Naive thymus-derived CD8-positive, alpha-beta T cell (primary cell): ENCODE data around the gene KDELR1. TPM values are rescaled to one million over a fixed set of nuclear protein-coding genes. Genes with fewer than 3 reads are reported as not detected.
"Not testable (repeated sequence)": the region's sequence is repeated elsewhere in the genome, so short reads cannot be mapped to it uniquely, and the experiment has no call there.

Experiments
- ATAC-seq, 2 donors: fragments of 150-1000 bp; cut with Tn5 transposase in 1 of 2; sonication (Bioruptor Pico), chemical (Tn5 transposase) in 1 of 2; 1 replicate in 1 of 2; 2 replicates in 1 of 2; pipeline ENCODE4 v1.10.0; 2021; ENCODE audit warnings: mild to moderate bottlenecking in 2 of 2, moderate library complexity in 2 of 2
- POLR2A ChIA-PET: fragments of 350-600 bp; sonication (Branson Sonifier 250); formaldehyde crosslinking; loops from one replicate; lab custom pipeline; 2021; ENCODE audit warnings: antibody characterized with exemption; lab: Charles Lee
- DNase-seq, 10 donors: peaks; one replicate each; pipeline versions ENCODE4 v3.0.0 to v3.0.0-alpha.2; 2020 to 2022
- H3K27ac Mint-ChIP-seq, 10 donors: one replicate each; pipeline ENCODE4 v1.8.0; 2020 to 2022; ENCODE audit warnings: mild to moderate bottlenecking in 10 of 10, mixed read lengths in 10 of 10, moderate library complexity in 4 of 10, inconsistent platforms in 1 of 10
- H3K27me3 Mint-ChIP-seq, 5 donors: one replicate each; pipeline ENCODE4 v1.8.0; 2021 to 2022; ENCODE audit warnings: mixed read lengths in 5 of 5
- H3K36me3 Mint-ChIP-seq, 3 donors: one replicate each; pipeline ENCODE4 v1.8.0; 2020 to 2022; ENCODE audit warnings: mixed read lengths in 3 of 3, mild to moderate bottlenecking in 2 of 3, inconsistent platforms in 1 of 3
- H3K4me1 Mint-ChIP-seq, 4 donors: one replicate each; pipeline ENCODE4 v1.8.0; 2021 to 2022; ENCODE audit warnings: mixed read lengths in 4 of 4
- H3K4me3 Mint-ChIP-seq, 10 donors: one replicate each; pipeline ENCODE4 v1.8.0; 2020 to 2022; ENCODE audit warnings: mild to moderate bottlenecking in 10 of 10, mixed read lengths in 10 of 10, moderate library complexity in 6 of 10, inconsistent platforms in 1 of 10
- H3K9me3 Mint-ChIP-seq, 9 donors: one replicate each; pipeline ENCODE4 v1.8.0; 2020 to 2022; ENCODE audit warnings: mixed read lengths in 9 of 9, mild to moderate bottlenecking in 3 of 9, inconsistent platforms in 1 of 9, moderate library complexity in 1 of 9
- polyA plus RNA-seq, 3 donors: library from polyadenylated mRNA; unstranded; fragments of 300-500 nt; fragmentation: Illumina TruSeq; gene quantifications; one replicate each; pipeline ENCODE4 v1.2.3, GENCODE V29; 2021
- total RNA-seq, 8 experiments: library from RNA in 2 of 8; stranded (reverse) in 2 of 8; gene quantifications; one replicate each; pipeline ENCODE4 v1.2.3 and lab custom pipeline; 2021 to 2026

Gene KDELR1
- total and polyA plus RNA-seq, 5 experiments from 2014 or later = 21.3 to 49.6 (median 24.8) TPM

DNA sequence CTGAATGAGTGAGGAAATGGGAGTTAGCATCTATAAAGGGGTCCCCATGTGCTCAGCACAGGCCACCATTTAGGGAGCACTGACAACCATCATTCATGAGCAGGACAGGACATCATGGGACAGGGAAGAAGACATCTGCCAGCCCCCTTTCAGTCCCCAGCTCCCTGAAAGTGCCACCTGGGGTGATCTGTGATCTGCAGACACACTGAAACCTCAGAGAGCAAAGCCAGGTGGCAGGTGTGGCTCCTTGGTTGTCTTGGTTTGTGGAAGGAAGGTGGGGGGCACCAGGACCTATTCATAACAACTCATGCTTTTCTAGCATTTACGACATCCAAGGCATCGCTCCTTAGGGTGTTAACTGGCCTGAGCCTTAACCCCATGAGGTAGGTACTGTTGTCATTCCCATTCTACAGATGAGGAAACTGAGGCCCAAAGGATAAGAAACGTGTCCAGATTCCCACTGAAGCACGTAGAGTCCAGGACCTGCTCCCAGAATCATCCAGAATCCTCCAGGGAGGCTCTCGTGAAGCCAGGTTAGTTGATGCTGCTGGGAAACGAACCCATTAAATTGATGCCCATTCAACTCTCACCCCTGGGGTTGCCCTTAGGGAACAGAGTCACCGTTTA is 5.8 kb downstream of the KDELR1 start:
- Mint-ChIP-seq H3K4me3 (no peak overlapping the region), H3K9me3 (no peaks in the 10 kb centered on the region), H3K27me3 (no peaks in the 10 kb centered on the region), H3K4me1 (peaks cover 7 to 13% (median 10%) of the 10 kb centered on the region in 4 donors), H3K36me3 (peaks cover 0 to 75% (median 2%) of the 10 kb centered on the region in 3 donors), H3K27ac (peak overlapping the region in 1 of 10 donors; percentile 28)
- POLR2A ChIA-PET = interaction anchor here (0.6 kb wide), 1 partner anchor 14 kb away, joined by 3 read pairs; no protein-coding TSS in a partner anchor
- ATAC-seq (no peak), DNase-seq (no peak)

DNA sequence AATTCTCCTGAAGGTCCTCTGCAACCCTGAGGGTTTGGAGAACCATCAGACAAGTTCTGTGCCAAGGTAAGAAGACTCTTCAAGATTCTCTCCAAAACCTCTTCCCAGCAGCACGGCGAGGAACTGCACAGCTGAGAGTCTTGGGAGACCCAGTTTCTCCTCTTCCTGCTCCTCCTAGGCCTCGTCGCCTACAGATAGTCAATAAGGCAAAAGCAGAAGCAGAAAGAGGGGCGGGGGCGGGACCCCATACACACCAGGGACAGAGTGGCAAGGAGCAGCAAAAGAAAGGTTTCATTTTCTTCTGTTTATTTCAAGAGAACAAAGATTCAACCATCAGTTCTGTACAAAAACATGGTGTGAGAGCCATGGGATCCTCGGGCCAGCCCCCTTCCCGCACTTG is 9.1 kb downstream of the KDELR1 start:
- Mint-ChIP-seq H3K9me3 (no peaks in the 10 kb centered on the region), H3K27ac (peak overlapping the region in 2 of 10 donors; percentile 16 to 77), H3K4me3 (no peak overlapping the region), H3K36me3 (peaks cover 0 to 60% (median 2%) of the 10 kb centered on the region in 3 donors), H3K27me3 (no peaks in the 10 kb centered on the region), H3K4me1 (peaks cover 0 to 4% (median 1%) of the 10 kb centered on the region in 4 donors)
- POLR2A ChIA-PET = no interaction called here
- ATAC-seq (no peak), DNase-seq (no peak)

GRCh38 chr19:48381178-48381950 is 10.0 kb downstream of the KDELR1 start:
- POLR2A ChIA-PET = interaction anchor here (1.8 kb wide), 1 partner anchor 10 kb away, joined by 6 read pairs; the partner anchor contains the start of gene KDELR1
- no peak overlapping the region for H3K4me3 Mint-ChIP-seq
- peaks cover 0 to 52% (median 2%) of the 10 kb centered on the region in 3 donors for H3K36me3 Mint-ChIP-seq
- H3K9me3 Mint-ChIP-seq = no peaks in the 10 kb centered on the region
- peak overlapping the region in 2 of 10 donors; percentile 71 to 73 for H3K27ac Mint-ChIP-seq
- no peaks in the 10 kb centered on the region for H3K27me3 Mint-ChIP-seq
- DNase-seq = no peak
- ATAC-seq = no peak
- H3K4me1 Mint-ChIP-seq = peaks cover 0 to 3% (median 1%) of the 10 kb centered on the region in 4 donors

- H3K4me1 Mint-ChIP-seq = peaks cover 0 to 3% (median 0%) of the 10 kb centered on the region in 4 donors
- peak overlapping the region in 2 of 10 donors; percentile 48 to 55 for H3K27ac Mint-ChIP-seq
- POLR2A ChIA-PET = no interaction called here
- H3K36me3 Mint-ChIP-seq = peaks cover 0 to 29% (median 0%) of the 10 kb centered on the region in 3 donors
- H3K9me3 Mint-ChIP-seq = no peaks in the 10 kb centered on the region
- H3K27me3 Mint-ChIP-seq = no peaks in the 10 kb centered on the region
- ATAC-seq (no peak), DNase-seq (no peak)
- H3K4me3 Mint-ChIP-seq = no peak overlapping the region
Observed at GRCh38 chr19:48379058-48379457, 12.3 kb downstream of the KDELR1 start.

GRCh38 chr19:48378194-48378570 is 13.2 kb downstream of the KDELR1 start:
- peaks cover 0 to 21% (median 0%) of the 10 kb centered on the region in 3 donors for H3K36me3 Mint-ChIP-seq
- POLR2A ChIA-PET = no interaction called here
- no peak overlapping the region for H3K4me3 Mint-ChIP-seq
- no peaks in the 10 kb centered on the region for H3K27me3 Mint-ChIP-seq
- DNase-seq (no peak), ATAC-seq (no peak)
- H3K9me3 Mint-ChIP-seq = no peaks in the 10 kb centered on the region
- H3K4me1 Mint-ChIP-seq = peaks cover 0 to 3% (median 0%) of the 10 kb centered on the region in 4 donors
- H3K27ac Mint-ChIP-seq = no peak overlapping the region

DNA sequence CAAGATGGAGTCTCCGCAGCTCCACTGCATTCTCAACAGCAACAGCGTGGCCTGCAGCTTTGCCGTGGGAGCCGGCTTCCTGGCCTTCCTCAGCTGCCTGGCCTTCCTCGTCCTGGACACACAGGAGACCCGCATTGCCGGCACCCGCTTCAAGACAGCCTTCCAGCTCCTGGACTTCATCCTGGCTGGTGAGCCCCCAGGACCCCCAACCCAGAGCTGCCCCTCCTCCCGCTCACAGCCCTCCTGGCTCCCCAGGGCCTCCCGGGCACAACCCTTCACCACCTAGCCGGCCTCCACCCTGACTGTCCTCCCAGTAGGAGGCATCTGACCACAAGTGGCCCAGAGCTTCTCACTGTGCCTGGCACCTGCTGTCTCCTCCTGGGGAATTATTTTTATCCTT is 17.8 kb downstream of the KDELR1 start:
- POLR2A ChIA-PET = no interaction called here
- no peak for ATAC-seq
- H3K4me3 Mint-ChIP-seq = no peak overlapping the region
- peak overlapping the region in 1 of 10 donors; percentile 61 for H3K27ac Mint-ChIP-seq
- H3K27me3 Mint-ChIP-seq = no peaks in the 10 kb centered on the region
- H3K36me3 Mint-ChIP-seq = no peaks in the 10 kb centered on the region
- H3K9me3 Mint-ChIP-seq = no peaks in the 10 kb centered on the region
- peaks cover 0 to 3% (median 0%) of the 10 kb centered on the region in 4 donors for H3K4me1 Mint-ChIP-seq
- no peak for DNase-seq

GRCh38 chr19:48372904-48373303 is 18.4 kb downstream of the KDELR1 start:
- no peaks in the 10 kb centered on the region for H3K9me3 Mint-ChIP-seq
- POLR2A ChIA-PET = no interaction called here
- H3K4me3 Mint-ChIP-seq = no peak overlapping the region
- ATAC-seq = no peak
- H3K27ac Mint-ChIP-seq = no peak overlapping the region
- no peaks in the 10 kb centered on the region for H3K36me3 Mint-ChIP-seq
- H3K4me1 Mint-ChIP-seq = peaks cover 0 to 3% (median 0%) of the 10 kb centered on the region in 4 donors
- DNase-seq = no peak
- no peaks in the 10 kb centered on the region for H3K27me3 Mint-ChIP-seq

DNA sequence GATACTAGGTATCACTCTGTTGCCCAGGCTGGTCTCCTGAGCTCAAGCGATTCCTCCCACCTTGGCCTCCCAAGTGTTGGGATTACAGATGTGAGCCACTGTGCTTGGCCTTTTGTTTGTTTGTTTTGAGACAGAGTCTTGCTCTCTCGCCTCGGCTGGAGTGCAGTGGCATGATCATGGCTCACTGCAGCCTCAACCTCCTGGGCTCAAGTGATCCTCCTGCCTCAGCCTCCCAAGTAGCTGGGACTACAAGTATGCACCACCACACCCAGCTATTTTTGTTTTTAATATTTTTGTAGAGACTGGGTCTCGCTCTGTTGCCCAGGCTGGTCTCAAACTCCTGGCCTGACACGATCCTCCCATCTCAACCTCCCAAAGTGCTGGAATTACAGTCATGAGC is 19.6 kb downstream of the KDELR1 start:
- POLR2A ChIA-PET, H3K27me3 Mint-ChIP-seq, H3K36me3 Mint-ChIP-seq, H3K4me3 Mint-ChIP-seq, ATAC-seq, H3K27ac Mint-ChIP-seq, DNase-seq, H3K9me3 Mint-ChIP-seq, H3K4me1 Mint-ChIP-seq: not testable (repeated sequence)

DNA sequence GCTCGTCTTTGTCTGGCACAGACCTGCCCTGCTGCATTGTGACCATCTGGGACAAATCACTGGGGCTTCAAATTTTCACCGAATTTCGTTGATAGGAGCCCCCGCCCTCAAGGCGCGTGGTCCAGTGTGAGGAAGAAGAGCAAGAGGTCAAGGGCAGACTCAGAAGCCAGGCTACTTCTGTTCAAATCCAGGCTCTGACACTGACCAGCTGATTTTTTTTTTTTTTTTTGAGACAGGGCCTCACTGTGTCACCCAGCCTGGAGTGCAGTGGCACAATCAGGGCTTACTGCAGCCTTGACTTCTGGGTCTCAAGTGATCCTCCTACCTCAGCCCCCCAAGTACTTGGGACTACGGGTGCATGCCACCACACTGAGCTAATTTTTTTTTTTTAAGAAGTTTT is 20.0 kb downstream of the KDELR1 start:
- DNase-seq (no peak), ATAC-seq (no peak)
- POLR2A ChIA-PET = interaction anchor here (0.7 kb wide), 1 partner anchor 14 kb away, joined by 3 read pairs; no protein-coding TSS in a partner anchor
- no peaks in the 10 kb centered on the region for H3K9me3 Mint-ChIP-seq
- peaks cover 0 to 3% (median 0%) of the 10 kb centered on the region in 4 donors for H3K4me1 Mint-ChIP-seq
- no peak overlapping the region for H3K4me3 Mint-ChIP-seq
- H3K36me3 Mint-ChIP-seq = no peaks in the 10 kb centered on the region
- no peak overlapping the region for H3K27ac Mint-ChIP-seq
- no peaks in the 10 kb centered on the region for H3K27me3 Mint-ChIP-seq

DNA sequence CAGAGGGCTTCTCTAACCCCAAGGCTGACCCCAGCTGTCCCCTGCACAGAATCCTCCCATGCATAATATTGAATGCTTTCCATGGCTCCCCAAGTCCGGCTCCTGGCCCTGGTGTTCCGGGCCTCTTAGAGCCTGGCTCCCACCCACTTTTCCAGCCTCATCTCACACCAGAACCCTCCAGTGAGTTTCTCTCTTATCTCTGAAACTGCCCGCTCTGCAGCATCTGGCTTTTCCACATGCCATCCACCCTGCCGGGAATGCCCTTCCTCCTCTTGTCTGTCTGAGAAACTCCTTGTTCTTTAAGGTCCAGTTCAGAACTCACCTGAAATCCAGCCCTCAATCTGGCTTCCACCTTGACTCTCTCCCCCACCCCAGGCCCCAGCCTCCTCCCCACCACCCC is 20.4 kb downstream of the KDELR1 start:
- H3K9me3 Mint-ChIP-seq = no peaks in the 10 kb centered on the region
- no peaks in the 10 kb centered on the region for H3K4me1 Mint-ChIP-seq
- DNase-seq = no peak
- H3K36me3 Mint-ChIP-seq = no peaks in the 10 kb centered on the region
- H3K27me3 Mint-ChIP-seq = no peaks in the 10 kb centered on the region
- POLR2A ChIA-PET = interaction anchor here (0.7 kb wide), 1 partner anchor 14 kb away, joined by 3 read pairs; no protein-coding TSS in a partner anchor
- peak overlapping the region in 1 of 10 donors; percentile 4 for H3K27ac Mint-ChIP-seq
- no peak for ATAC-seq
- H3K4me3 Mint-ChIP-seq = no peak overlapping the region

- Mint-ChIP-seq H3K27ac (peak overlapping the region in 1 of 10 donors; percentile 29), H3K36me3 (no peaks in the 10 kb centered on the region), H3K4me1 (peaks cover 3 to 13% (median 7%) of the 10 kb centered on the region in 4 donors), H3K9me3 (no peaks in the 10 kb centered on the region), H3K27me3 (no peaks in the 10 kb centered on the region), H3K4me3 (no peak overlapping the region)
- POLR2A ChIA-PET = no interaction called here
- ATAC-seq = no peak
- no peak for DNase-seq
Observed at GRCh38 chr19:48368936-48369335, 22.4 kb downstream of the KDELR1 start.

- DNase-seq (no peak), ATAC-seq (no peak)
- H3K9me3 Mint-ChIP-seq = no peaks in the 10 kb centered on the region
- H3K27ac Mint-ChIP-seq = peak overlapping the region in 2 of 10 donors; percentile 38 to 43
- POLR2A ChIA-PET = no interaction called here
- no peaks in the 10 kb centered on the region for H3K36me3 Mint-ChIP-seq
- H3K27me3 Mint-ChIP-seq = no peaks in the 10 kb centered on the region
- peaks cover 8 to 24% (median 11%) of the 10 kb centered on the region in 4 donors for H3K4me1 Mint-ChIP-seq
- H3K4me3 Mint-ChIP-seq = no peak overlapping the region
Observed at GRCh38 chr19:48367855-48368254, 23.5 kb downstream of the KDELR1 start.

DNA sequence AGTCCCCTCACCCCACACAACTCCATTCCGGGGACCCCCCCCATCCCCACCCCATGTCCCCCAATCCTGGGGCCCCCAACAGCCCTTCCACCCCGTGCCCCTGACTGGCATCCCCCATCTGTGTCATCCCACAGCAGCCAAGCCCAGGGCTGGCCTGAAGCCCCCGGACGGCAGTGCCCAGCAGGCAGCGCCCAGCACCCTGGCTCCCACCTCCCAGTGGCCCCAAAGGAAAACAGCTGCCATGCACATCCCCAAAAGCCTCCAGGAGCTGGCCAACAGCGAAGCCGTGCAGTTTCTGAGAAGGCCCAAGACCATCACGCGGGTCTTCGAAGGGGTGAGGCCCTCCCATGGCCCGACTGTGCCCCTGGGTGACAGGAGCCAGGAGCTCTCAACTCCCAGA is 25.7 kb downstream of the KDELR1 start:
- H3K36me3 Mint-ChIP-seq = no peaks in the 10 kb centered on the region
- ATAC-seq (no peak), DNase-seq (peak in 1 of 10 donors; percentile 65)
- H3K4me1 Mint-ChIP-seq = peaks cover 10 to 26% (median 16%) of the 10 kb centered on the region in 4 donors
- no peak overlapping the region for H3K4me3 Mint-ChIP-seq
- POLR2A ChIA-PET = no interaction called here
- no peaks in the 10 kb centered on the region for H3K27me3 Mint-ChIP-seq
- H3K27ac Mint-ChIP-seq = peak overlapping the region in 2 of 10 donors; percentile 38 to 94
- no peaks in the 10 kb centered on the region for H3K9me3 Mint-ChIP-seq
